C4-2B (cell line): Measurements from ENCODE around the gene TPP1.

ENCODE experiments used
- H3K27ac ChIP-seq: fragments of 450-650 bp; 2 replicates; pipeline ENCODE4 v1.5.1; 2017
- CTCF ChIP-seq: fragments of 450-650 bp; conservative IDR thresholded peaks from 2 replicates; pipeline ENCODE4 v1.5.1; 2017; ENCODE audit warnings: mild to moderate bottlenecking
- ZFX ChIP-seq: fragments of 450-650 bp; IDR thresholded peaks from 2 replicates; pipeline ENCODE4 v1.6.1; 2017

The TPP1 gene

GRCh38 chr11:6608726-6609501 is 10.3 kb downstream of the TPP1 start:
- H3K27ac ChIP-seq = no peak overlapping the region
- TF ChIP-seq ZFX = no peak
- no peak for TF ChIP-seq CTCF

GRCh38 chr11:6608011-6608410 is 11.2 kb downstream of the TPP1 start:
- no peak for TF ChIP-seq ZFX
- no peak for TF ChIP-seq CTCF
- H3K27ac ChIP-seq = no peak overlapping the region

GRCh38 chr11:6607190-6607795 is 11.9 kb downstream of the TPP1 start:
- H3K27ac ChIP-seq = peak overlapping the region; percentile 32

GRCh38 chr11:6606471-6607189 is 12.6 kb downstream of the TPP1 start:
- peak overlapping the region; percentile 32 for H3K27ac ChIP-seq
- TF ChIP-seq CTCF (no peak), ZFX (no peak)

More at GRCh38 chr11:6607190-6607795, 11.9 kb downstream of the TPP1 start:
- TF ChIP-seq ZFX (no peak), CTCF (no peak)

GRCh38 chr11:6604790-6605189 is 14.4 kb downstream of the TPP1 start:
- H3K27ac ChIP-seq = peak overlapping the region; percentile 85
- TF ChIP-seq CTCF (no peak), ZFX (no peak)

GRCh38 chr11:6604081-6604626 is 15.1 kb downstream of the TPP1 start:
- H3K27ac ChIP-seq = peak overlapping the region; percentile 85

More at GRCh38 chr11:6604081-6604626, 15.1 kb downstream of the TPP1 start:
- no peak for TF ChIP-seq ZFX
- no peak for TF ChIP-seq CTCF
